ENCODE data around the gene IL19. TPM values are rescaled to one million over a fixed set of nuclear protein-coding genes. Genes with fewer than 3 reads are reported as not detected.

The IL19 gene
- total RNA-seq, 1 experiment from 2014 or later = not detected

DNA sequence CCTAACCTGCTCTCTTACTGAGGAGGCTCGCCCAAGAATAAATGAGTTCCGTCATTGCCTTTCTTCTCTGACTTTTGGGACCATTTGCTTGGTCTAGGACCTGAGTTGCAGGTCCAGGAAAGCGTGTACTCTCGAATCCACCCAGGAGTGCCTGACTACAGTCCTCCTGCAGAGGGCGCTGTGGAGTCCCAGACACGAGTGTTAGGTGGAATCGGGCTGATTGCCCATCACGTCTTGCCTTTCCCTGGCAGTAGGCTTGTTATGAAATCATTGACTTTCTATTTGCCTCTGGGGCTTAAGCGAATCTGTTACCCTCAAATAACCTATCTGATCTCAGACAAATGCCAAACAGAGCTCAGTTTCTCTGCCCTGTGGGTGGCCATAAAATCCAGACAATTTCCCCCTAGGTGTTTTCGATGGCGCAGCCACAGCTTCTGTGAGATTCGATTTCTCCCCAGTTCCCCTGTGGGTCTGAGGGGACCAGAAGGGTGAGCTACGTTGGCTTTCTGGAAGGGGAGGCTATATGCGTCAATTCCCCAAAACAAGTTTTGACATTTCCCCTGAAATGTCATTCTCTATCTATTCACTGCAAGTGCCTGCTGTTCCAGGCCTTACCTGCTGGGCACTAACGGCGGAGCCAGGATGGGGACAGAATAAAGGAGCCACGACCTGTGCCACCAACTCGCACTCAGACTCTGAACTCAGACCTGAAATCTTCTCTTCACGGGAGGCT lies 94.5 kb downstream of the IL19 start, which contains the start of gene IL20:
TSS of gene IL20 (plus strand) at position 685 of the 733 bp plus-strand sequence. CDS start 230 bp downstream, outside the sequence.
- no peaks in the 10 kb centered on the region for H3K36me3 Mint-ChIP-seq
- 0 out of 2 replicates have a peak, but pooled peaks cover 3% of the 10 kb centered on the region for H3K4me1 Mint-ChIP-seq
- ATAC-seq (peak; percentile 93), DNase-seq (ENCODE audit: low spot score) (peak; percentile 91)
- ChIA-PET CTCF (interaction anchor here (0.7 to 2.7 kb wide), 10 partner anchors 8 to 130 kb away, joined by 3 to 15 read pairs (median 3); no protein-coding TSS in a partner anchor), POLR2A (no interaction called here)
- peaks cover 18% of the 10 kb centered on the region for H3K27me3 Mint-ChIP-seq (ENCODE audit: low read depth)
- TF ChIP-seq E2F1 (CRISPR knock-in tag; IDR thresholded peaks at IDR 0.05) (no peak), ZSCAN18 (CRISPR knock-in tag; IDR thresholded peaks at IDR 0.05) (no peak), ZNF317 (CRISPR knock-in tag; IDR thresholded peaks at IDR 0.05; ENCODE audit: borderline replicate concordance, low read depth) (no peak), HMGXB4 (CRISPR knock-in tag; IDR thresholded peaks at IDR 0.05) (0 out of 2 replicates have a peak, but pooled peaks have one; percentile 44), NFE2L1 (CRISPR knock-in tag; IDR thresholded peaks at IDR 0.05) (no peak), CTCF (IDR thresholded peaks at IDR 0.05) (peak; percentile 90), USF1 (CRISPR knock-in tag; IDR thresholded peaks at IDR 0.05) (no peak), ZNF423 (CRISPR knock-in tag; IDR thresholded peaks at IDR 0.05) (no peak), GTF2I (CRISPR knock-in tag; conservative IDR thresholded peaks at IDR 0.05) (no peak), NFYB (CRISPR knock-in tag; conservative IDR thresholded peaks at IDR 0.05; ENCODE audit: low read depth) (no peak), OVOL2 (CRISPR knock-in tag; IDR thresholded peaks at IDR 0.05; ENCODE audit: borderline replicate concordance) (no peak)
- H3K4me3 Mint-ChIP-seq = no peak within 1 kb of the TSS
- H3K9me3 Mint-ChIP-seq = no peaks in the 10 kb centered on the region
- H3K27ac Mint-ChIP-seq = no peak within 1 kb of the TSS

GRCh38 chr1:206866062-206866461 lies 95.5 kb downstream of the IL19 start:
- POLR2A ChIA-PET = no interaction called here
- Mint-ChIP-seq H3K27ac (no peak overlapping the region), H3K4me3 (no peak overlapping the region), H3K36me3 (no peaks in the 10 kb centered on the region), H3K9me3 (no peaks in the 10 kb centered on the region), H3K27me3 (ENCODE audit: low read depth) (peaks cover 15% of the 10 kb centered on the region), H3K4me1 (0 out of 2 replicates have a peak, but pooled peaks cover 3% of the 10 kb centered on the region)
- DNase-seq (ENCODE audit: low spot score) (no peak), ATAC-seq (no peak)
- CTCF ChIA-PET = interaction anchor here (1.2 to 2.7 kb wide), 4 partner anchors 9 to 47 kb away, joined by 3 to 15 read pairs (median 6); no protein-coding TSS in a partner anchor
- TF ChIP-seq, protein P1, sequence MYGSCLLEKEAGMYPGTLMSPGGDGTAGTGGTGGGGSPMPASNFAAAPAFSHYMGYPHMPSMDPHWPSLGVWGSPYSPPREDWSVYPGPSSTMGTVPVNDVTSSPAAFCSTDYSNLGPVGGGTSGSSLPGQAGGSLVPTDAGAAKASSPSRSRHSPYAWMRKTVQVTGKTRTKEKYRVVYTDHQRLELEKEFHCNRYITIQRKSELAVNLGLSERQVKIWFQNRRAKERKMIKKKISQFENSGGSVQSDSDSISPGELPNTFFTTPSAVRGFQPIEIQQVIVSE (CRISPR knock-in tag; IDR thresholded peaks at IDR 0.05; ENCODE audit: borderline replicate concordance) = no peak
- TF ChIP-seq NFYB (CRISPR knock-in tag; conservative IDR thresholded peaks at IDR 0.05; ENCODE audit: low read depth) = no peak
- no peak for TF ChIP-seq USF1 (CRISPR knock-in tag; IDR thresholded peaks at IDR 0.05)
- TF ChIP-seq, protein P2, sequence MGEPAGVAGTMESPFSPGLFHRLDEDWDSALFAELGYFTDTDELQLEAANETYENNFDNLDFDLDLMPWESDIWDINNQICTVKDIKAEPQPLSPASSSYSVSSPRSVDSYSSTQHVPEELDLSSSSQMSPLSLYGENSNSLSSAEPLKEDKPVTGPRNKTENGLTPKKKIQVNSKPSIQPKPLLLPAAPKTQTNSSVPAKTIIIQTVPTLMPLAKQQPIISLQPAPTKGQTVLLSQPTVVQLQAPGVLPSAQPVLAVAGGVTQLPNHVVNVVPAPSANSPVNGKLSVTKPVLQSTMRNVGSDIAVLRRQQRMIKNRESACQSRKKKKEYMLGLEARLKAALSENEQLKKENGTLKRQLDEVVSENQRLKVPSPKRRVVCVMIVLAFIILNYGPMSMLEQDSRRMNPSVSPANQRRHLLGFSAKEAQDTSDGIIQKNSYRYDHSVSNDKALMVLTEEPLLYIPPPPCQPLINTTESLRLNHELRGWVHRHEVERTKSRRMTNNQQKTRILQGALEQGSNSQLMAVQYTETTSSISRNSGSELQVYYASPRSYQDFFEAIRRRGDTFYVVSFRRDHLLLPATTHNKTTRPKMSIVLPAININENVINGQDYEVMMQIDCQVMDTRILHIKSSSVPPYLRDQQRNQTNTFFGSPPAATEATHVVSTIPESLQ (CRISPR knock-in tag; IDR thresholded peaks at IDR 0.05) = no peak
- TF ChIP-seq, protein P3, sequence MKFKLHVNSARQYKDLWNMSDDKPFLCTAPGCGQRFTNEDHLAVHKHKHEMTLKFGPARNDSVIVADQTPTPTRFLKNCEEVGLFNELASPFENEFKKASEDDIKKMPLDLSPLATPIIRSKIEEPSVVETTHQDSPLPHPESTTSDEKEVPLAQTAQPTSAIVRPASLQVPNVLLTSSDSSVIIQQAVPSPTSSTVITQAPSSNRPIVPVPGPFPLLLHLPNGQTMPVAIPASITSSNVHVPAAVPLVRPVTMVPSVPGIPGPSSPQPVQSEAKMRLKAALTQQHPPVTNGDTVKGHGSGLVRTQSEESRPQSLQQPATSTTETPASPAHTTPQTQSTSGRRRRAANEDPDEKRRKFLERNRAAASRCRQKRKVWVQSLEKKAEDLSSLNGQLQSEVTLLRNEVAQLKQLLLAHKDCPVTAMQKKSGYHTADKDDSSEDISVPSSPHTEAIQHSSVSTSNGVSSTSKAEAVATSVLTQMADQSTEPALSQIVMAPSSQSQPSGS (CRISPR knock-in tag; IDR thresholded peaks at IDR 0.05; ENCODE audit: borderline replicate concordance, low read depth) = no peak
- TF ChIP-seq PRRX2 (CRISPR knock-in tag; IDR thresholded peaks at IDR 0.05) = no peak
- no peak for TF ChIP-seq PREB (CRISPR knock-in tag; IDR thresholded peaks at IDR 0.05; ENCODE audit: borderline replicate concordance)
- TF ChIP-seq JAZF1 (CRISPR knock-in tag; IDR thresholded peaks at IDR 0.05) = no peak
- no peak for TF ChIP-seq ELF4 (CRISPR knock-in tag; IDR thresholded peaks at IDR 0.05; ENCODE audit: low read depth)
- no peak for TF ChIP-seq NR3C1 (CRISPR knock-in tag; conservative IDR thresholded peaks at IDR 0.05; ENCODE audit: low read depth)

Data from WTC11 (cell line).